PC-9 (cell line): ENCODE data around the gene UTY.

Experiments
- CTCF ChIP-seq: fragments of 200-600 bp; sonication (generic); conservative IDR thresholded peaks from 2 replicates; pipeline ENCODE4 v1.6.1; 2017; ENCODE audit warnings: mixed run types, antibody characterized with exemption, mild to moderate bottlenecking, moderate library complexity
- EZH2 ChIP-seq: fragments of 200-600 bp; sonication (generic); IDR thresholded peaks from 2 replicates; pipeline ENCODE4 v1.8.0; 2017; ENCODE audit warnings: antibody characterized with exemption, low read depth

GRCh38 chrY:13338711-13339110 lies 141.1 kb downstream of the UTY start:
- TF ChIP-seq CTCF (no peak), EZH2 (no peak)
